ENCODE data around the gene LSM14A.

DNA sequence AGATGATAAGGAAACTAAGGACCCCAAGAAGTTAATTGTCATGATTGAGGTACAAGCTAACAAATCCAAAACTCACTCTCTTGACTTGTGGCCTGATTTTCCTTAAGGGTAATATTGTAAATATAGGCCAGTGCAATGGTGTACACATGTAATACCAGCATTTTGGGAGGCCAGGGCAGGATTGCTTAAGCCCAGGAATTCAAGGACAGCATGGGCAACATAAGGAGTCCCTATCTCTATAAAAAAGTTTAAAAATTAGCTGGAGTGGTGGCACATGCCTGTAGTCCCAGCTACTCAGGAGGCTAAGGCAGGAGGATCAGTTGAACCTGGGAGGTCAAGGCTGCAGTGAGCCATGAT is 53.3 kb downstream of the LSM14A start:
- TF ChIP-seq, protein P1, sequence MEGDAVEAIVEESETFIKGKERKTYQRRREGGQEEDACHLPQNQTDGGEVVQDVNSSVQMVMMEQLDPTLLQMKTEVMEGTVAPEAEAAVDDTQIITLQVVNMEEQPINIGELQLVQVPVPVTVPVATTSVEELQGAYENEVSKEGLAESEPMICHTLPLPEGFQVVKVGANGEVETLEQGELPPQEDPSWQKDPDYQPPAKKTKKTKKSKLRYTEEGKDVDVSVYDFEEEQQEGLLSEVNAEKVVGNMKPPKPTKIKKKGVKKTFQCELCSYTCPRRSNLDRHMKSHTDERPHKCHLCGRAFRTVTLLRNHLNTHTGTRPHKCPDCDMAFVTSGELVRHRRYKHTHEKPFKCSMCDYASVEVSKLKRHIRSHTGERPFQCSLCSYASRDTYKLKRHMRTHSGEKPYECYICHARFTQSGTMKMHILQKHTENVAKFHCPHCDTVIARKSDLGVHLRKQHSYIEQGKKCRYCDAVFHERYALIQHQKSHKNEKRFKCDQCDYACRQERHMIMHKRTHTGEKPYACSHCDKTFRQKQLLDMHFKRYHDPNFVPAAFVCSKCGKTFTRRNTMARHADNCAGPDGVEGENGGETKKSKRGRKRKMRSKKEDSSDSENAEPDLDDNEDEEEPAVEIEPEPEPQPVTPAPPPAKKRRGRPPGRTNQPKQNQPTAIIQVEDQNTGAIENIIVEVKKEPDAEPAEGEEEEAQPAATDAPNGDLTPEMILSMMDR (IDR thresholded peaks at IDR 0.05; ENCODE audit: low read length) = no peak
- TF ChIP-seq EZH2 (optimal IDR thresholded peaks at IDR 0.05; ENCODE audit: low read depth, low read length) = no peak
- no peak for TF ChIP-seq EZH2phosphoT487 (IDR thresholded peaks at IDR 0.05; ENCODE audit: low read length)

Measured in MM.1S (cell line).